Memory B cell (primary cell): ENCODE measurements around the gene OOSP4B.

Experiments
- ATAC-seq: fragments of 150-1000 bp; cut with Tn5 transposase; 2 replicates; pipeline ENCODE4 v1.10.0; 2021; ENCODE audit warnings: low read depth, mild to moderate bottlenecking, moderate library complexity
- DNase-seq, 2 donors: peaks; one replicate each; pipeline ENCODE4 v3.0.0; 2022; ENCODE audit warnings: low spot score in 2 of 2
- H3K27ac Mint-ChIP-seq: one replicate; pipeline ENCODE4 v1.8.0; 2022; ENCODE audit warnings: mild to moderate bottlenecking, moderate library complexity, mixed read lengths
- H3K27me3 Mint-ChIP-seq: one replicate; pipeline ENCODE4 v1.8.0; 2022; ENCODE audit warnings: mixed read lengths
- H3K36me3 Mint-ChIP-seq: one replicate; pipeline ENCODE4 v1.8.0; 2022; ENCODE audit warnings: mild to moderate bottlenecking, mixed read lengths
- H3K4me1 Mint-ChIP-seq: one replicate; pipeline ENCODE4 v1.8.0; 2022; ENCODE audit warnings: mixed read lengths
- H3K4me3 Mint-ChIP-seq: one replicate; pipeline ENCODE4 v1.8.0; 2022; ENCODE audit warnings: mild to moderate bottlenecking, moderate library complexity, mixed read lengths
- H3K9me3 Mint-ChIP-seq: one replicate; pipeline ENCODE4 v1.8.0; 2022; ENCODE audit warnings: mixed read lengths

Gene OOSP4B

DNA sequence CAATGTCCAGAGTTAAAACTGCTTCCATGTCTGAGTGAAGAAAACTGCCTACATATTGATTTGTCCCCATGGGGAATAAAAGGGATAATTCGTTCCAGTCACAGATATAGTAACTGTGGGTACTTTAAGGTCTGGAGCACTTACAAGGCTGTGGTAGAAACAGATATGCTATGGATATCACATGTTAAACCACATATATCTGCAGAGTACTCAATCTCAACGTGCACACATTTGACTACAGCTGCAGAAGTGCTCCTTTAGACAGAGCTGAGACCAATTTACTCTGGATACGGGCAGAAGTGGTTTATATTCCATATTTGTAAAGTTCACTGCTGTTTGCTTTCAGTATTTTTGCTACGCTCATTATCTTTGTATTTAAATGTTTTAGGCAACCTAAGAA, 61.8 kb downstream of the OOSP4B start:
- DNase-seq (no peak), ATAC-seq (no peak)
- Mint-ChIP-seq H3K36me3 (no peaks in the 10 kb centered on the region), H3K9me3 (peaks cover 12% of the 10 kb centered on the region), H3K27ac (no peak overlapping the region), H3K27me3 (peaks cover 4% of the 10 kb centered on the region), H3K4me1 (no peaks in the 10 kb centered on the region), H3K4me3 (no peak overlapping the region)

DNA sequence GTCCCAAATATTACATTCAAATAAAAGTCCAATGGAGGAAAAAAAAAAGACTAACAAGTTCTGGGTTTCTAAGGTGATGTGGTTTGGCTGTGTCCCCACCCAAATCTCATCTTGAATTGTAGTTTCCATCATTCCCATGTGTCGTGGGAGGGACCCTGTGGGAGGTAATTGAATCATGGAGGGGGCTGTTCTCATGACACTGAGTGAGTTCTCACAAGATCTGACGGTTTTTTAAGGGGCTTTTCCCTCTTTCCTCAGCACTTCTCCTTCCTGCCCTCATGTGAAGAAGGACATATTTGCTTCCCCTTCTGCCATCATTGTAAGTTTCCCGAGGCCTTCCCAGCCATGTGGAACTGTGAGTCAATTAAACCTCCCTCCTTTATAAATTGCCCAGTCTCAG, 63.6 kb downstream of the OOSP4B start:
- Mint-ChIP-seq H3K27ac (no peak overlapping the region), H3K4me3 (no peak overlapping the region), H3K4me1 (no peaks in the 10 kb centered on the region), H3K9me3 (peaks cover 12% of the 10 kb centered on the region), H3K27me3 (peaks cover 10% of the 10 kb centered on the region), H3K36me3 (no peaks in the 10 kb centered on the region)
- no peak for ATAC-seq
- DNase-seq: no peak
